Measurements from ENCODE around the gene AXL. TPM values are rescaled to one million over a fixed set of nuclear protein-coding genes. Genes with fewer than 3 reads are reported as not detected.

AXL gene
- total RNA-seq, 4 donors from 2014 or later, result 72.0 to 110 (median 88.5) TPM

DNA sequence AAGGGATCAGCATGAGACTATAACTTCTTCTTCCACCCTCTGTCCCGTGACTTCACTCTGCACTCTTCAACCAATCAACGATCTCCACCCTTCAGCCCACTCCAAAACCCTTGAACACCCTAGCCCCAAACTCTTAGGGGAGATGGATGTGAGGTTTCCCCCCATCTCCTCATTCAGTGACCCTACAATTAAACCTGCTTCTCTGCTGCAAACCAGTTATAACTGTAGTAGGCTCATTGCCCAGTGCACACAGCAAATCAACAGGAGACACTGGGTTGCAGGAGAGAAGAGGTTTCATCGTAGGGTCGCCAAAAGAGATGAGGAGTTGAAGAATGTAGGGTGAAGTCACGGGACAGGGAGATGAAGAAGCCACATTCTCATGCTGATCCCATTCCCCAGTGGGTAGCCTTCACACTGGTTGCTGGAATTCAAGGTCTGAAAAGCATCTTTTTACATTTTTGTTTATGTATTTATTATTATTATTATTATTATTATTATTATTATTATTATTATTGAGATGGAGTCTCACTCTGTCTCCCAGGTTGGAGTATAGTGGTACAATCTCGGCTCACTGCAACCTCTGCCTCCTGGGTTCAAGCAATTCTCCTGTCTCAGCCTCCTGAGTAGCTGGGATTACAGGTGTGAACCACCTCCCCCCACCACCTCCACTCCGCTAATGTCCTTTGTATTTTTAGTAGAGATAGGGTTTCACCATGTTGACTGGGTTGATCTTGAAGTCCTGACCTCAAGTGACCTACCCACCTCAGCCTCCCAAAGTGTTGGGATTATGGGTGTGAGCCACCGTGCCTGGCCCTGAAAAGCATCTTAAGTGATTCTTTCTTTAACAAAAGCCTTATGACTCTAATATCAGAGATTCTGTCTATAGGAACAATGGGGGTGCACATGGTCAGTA lies 31.8 kb upstream of the AXL start:
- Histone ChIP-seq H3K27me3 (peaks cover 0 to 33% of the 10 kb centered on the region in 2 donors), H3K9me3 (no peaks in the 10 kb centered on the region), H3K4me3 (no peak overlapping the region), H3K36me3 (no peaks in the 10 kb centered on the region), H3K27ac (no peak overlapping the region), H3K4me1 (no peaks in the 10 kb centered on the region)
- no peak for DNase-seq (ENCODE audit: low spot score in 2 of 2)
- TF ChIP-seq EP300 (IDR thresholded peaks at IDR 0.05) (no peak), POLR2A (IDR thresholded peaks at IDR 0.05) (no peak)
- TF ChIP-seq, protein P1, sequence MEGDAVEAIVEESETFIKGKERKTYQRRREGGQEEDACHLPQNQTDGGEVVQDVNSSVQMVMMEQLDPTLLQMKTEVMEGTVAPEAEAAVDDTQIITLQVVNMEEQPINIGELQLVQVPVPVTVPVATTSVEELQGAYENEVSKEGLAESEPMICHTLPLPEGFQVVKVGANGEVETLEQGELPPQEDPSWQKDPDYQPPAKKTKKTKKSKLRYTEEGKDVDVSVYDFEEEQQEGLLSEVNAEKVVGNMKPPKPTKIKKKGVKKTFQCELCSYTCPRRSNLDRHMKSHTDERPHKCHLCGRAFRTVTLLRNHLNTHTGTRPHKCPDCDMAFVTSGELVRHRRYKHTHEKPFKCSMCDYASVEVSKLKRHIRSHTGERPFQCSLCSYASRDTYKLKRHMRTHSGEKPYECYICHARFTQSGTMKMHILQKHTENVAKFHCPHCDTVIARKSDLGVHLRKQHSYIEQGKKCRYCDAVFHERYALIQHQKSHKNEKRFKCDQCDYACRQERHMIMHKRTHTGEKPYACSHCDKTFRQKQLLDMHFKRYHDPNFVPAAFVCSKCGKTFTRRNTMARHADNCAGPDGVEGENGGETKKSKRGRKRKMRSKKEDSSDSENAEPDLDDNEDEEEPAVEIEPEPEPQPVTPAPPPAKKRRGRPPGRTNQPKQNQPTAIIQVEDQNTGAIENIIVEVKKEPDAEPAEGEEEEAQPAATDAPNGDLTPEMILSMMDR (IDR thresholded peaks at IDR 0.05), result no peak
- 68 to 69% methylated on average over 8 of the region's 8 CpGs for WGBS, 2 donors

DNA sequence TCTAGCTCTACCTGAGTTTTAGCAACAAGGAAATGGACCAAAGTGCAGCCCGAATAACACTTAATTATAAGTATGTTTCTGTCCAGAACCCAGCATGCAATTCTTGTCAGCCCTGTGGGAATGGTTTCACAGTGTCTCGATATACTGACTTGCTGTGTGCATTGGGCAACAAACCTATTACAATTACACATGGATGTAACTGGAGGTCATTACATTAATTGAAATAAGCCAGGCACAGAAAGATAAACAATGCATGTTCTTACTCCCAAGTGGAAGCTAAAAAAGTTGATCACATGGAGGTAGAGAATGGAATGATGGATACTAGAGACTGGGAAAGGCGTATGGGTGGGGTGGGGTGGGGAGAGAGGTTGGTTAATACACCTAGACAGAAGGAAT lies 31.1 kb upstream of the AXL start:
- Histone ChIP-seq H3K27ac (no peak overlapping the region), H3K36me3 (no peaks in the 10 kb centered on the region), H3K4me3 (no peak overlapping the region), H3K27me3 (peaks cover 0 to 39% of the 10 kb centered on the region in 2 donors), H3K9me3 (no peaks in the 10 kb centered on the region), H3K4me1 (peaks cover 0 to 5% (median 0%) of the 10 kb centered on the region in 4 donors)
- 69 to 81% methylated on average over 3 of the region's 3 CpGs for WGBS, 2 donors
- TF ChIP-seq, protein P1 (IDR thresholded peaks at IDR 0.05), result no peak
- TF ChIP-seq EP300 (IDR thresholded peaks at IDR 0.05) (no peak), POLR2A (IDR thresholded peaks at IDR 0.05) (no peak)
- DNase-seq (ENCODE audit: low spot score in 2 of 2), result no peak

DNA sequence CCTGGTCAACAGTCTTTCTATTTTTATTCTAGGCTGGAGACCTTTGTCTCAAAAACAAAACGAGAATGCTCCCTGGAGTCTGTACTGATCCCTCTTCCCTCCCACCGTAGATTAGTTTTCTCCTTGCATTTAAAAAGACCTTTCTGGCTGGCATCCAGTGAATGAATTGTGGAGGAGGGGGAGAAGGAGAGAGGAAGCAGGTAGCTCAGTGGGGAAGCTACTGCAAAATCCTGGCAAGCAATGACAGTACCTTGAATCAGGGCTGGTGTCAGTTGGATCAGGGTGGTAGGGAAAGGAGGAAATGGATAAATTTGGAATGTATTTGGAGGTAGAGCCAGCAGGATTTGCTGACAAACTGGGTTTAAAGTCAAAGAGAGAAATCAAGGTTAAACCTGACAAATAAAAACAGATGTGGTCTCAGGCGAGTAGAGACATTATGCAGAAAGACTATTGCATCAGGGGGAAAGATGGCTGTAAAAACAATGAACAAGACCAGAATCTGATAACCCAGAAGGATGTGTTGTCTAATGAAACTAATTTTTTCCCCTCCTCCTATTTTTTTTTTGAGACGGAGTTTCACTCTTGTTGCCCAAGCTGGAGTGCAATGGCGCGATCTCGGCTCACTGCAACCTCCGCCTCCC lies 29.5 kb upstream of the AXL start:
- no peak overlapping the region for H3K27ac ChIP-seq
- peaks cover 0 to 52% of the 10 kb centered on the region in 2 donors for H3K27me3 ChIP-seq

DNA sequence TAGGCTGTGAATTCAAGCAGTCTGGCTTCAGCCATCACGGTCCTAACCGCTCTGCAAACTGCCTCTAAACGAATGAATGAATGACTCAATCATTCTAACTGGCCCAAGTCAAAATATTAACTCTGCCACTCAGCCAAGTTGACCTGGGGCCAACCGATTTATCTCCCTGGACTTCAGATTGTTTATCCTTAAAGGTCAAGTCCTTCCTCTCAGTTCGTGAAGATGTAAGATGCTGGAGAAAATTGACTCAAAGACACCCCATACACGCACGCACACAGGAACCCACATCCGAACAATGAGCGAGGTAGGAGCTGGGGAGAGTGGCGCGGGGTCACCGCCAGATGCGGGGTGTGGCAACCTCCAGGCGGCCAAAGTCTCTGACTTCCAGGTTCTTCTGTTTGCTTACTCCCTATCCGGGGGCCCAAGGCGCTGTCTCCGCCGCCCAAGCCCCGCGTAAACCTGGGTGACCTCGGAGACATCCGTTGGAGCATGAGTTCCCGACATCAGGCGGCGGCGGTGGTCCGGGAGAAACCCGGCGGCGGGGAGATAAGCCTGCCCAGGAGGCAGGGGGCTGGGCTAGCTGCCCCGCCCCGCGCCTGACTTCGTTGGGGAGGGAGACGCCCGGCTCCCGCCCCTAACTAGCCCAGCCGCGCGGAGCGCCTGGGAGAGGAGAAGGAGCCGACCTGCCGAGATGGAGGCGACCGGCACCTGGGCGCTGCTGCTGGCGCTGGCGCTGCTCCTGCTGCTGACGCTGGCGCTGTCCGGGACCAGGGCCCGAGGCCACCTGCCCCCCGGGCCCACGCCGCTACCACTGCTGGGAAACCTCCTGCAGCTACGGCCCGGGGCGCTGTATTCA lies 26.2 kb upstream of the AXL start, which contains the start of gene CYP2S1:
TSS of gene CYP2S1 (plus strand) at position 646 of the 856 bp plus-strand sequence. CDS start at position 692, 46 bp downstream.
- Histone ChIP-seq H3K9me3 (no peaks in the 10 kb centered on the region), H3K4me1 (peaks cover 0 to 10% (median 0%) of the 10 kb centered on the region in 4 donors), H3K4me3 (peak within 1 kb of the TSS in 2 of 4 donors; percentile 39 to 42), H3K27ac (no peak within 1 kb of the TSS), H3K36me3 (no peaks in the 10 kb centered on the region), H3K27me3 (peaks cover 0 to 52% of the 10 kb centered on the region in 2 donors)
- WGBS, 2 donors, result 6 to 7% methylated on average over 28 to 39 of the region's 58 CpGs
- TF ChIP-seq EP300 (IDR thresholded peaks at IDR 0.05) (no peak), POLR2A (IDR thresholded peaks at IDR 0.05) (no peak)
- TF ChIP-seq, protein P1 (IDR thresholded peaks at IDR 0.05), result no peak
- DNase-seq (ENCODE audit: low spot score in 2 of 2), result no peak

More for the DNA sequence above, 29.5 kb upstream of the AXL start:
- DNase-seq (ENCODE audit: low spot score in 2 of 2), result no peak
- H3K4me1 ChIP-seq, result peaks cover 0 to 10% (median 0%) of the 10 kb centered on the region in 4 donors
- H3K4me3 ChIP-seq, result no peak overlapping the region
- TF ChIP-seq, protein P1 (IDR thresholded peaks at IDR 0.05), result no peak
- TF ChIP-seq POLR2A (IDR thresholded peaks at IDR 0.05) (no peak), EP300 (IDR thresholded peaks at IDR 0.05) (no peak)
- 56 to 58% methylated on average over 8 of the region's 8 CpGs for WGBS, 2 donors
- no peaks in the 10 kb centered on the region for H3K36me3 ChIP-seq
- no peaks in the 10 kb centered on the region for H3K9me3 ChIP-seq

Data from tibial nerve (tissue), 4 donors.